ENCODE measurements around the gene FAM120B.
A peak's percentile ranks its signal among the peaks of the same experiment; 100 is the strongest.

The FAM120B gene

DNA sequence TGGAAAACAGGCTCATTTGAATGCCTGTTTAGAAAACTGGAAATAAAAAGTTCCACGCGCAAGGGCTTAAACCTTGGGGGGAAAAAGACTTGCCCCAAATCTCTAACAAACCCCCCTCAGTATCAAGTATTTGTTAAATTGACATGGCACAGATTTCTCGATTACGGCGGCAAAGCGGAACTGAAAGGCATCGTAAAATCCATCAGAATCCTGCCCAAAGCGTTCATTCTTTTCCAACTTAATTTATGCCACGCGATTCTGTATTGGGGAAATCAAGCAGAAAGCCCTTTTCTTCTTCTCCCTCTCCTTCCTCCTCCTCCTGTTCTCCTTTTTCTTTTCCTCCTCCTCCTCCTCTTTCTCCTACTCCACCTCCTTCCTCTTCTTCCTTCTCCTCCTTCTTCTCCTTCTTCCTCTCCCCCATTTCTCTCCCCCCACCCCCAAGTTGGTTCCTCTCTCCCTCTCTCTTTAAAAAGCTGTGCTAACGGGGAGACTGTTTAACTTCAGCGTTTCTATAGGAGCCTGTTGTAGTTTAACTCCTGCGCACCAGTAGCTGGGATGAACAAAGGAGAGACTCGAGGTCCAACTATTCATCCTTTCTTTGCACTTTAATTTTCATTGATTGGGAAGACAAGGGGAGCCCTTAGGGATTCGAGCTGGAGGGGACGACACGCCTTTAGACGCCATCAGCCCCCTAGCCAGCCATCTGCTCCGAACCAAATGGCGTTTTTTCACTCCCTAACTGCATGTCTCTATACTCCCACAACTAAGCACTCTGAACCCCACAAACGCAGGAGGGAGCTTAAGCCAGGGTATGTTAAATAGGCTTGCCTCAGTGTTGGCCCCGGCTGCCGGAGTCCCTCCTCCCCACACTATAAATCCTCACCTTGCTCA, 13.0 kb upstream of the FAM120B start:
- Mint-ChIP-seq H3K9me3 (no peaks in the 10 kb centered on the region), H3K4me1 (ENCODE audit: low read depth in 2 of 2) (peaks cover 31 to 40% of the 10 kb centered on the region in 2 donors), H3K4me3 (peak overlapping the region; percentile 5 to 97), H3K36me3 (ENCODE audit: insufficient read depth) (peaks cover 9% of the 10 kb centered on the region), H3K27ac (no peak overlapping the region), H3K27me3 (peaks cover 58 to 80% of the 10 kb centered on the region in 2 donors)
- DNase-seq (no peak), ATAC-seq (replicated peaks) (no peak)

- ATAC-seq (replicated peaks) (no peak), DNase-seq (no peak)
- H3K27me3 Mint-ChIP-seq: peaks cover 60 to 80% of the 10 kb centered on the region in 2 donors
- peak overlapping the region; percentile 75 to 76 for H3K4me3 Mint-ChIP-seq
- peaks cover 27 to 35% of the 10 kb centered on the region in 2 donors for H3K4me1 Mint-ChIP-seq (ENCODE audit: low read depth in 2 of 2)
- peaks cover 8% of the 10 kb centered on the region for H3K36me3 Mint-ChIP-seq (ENCODE audit: insufficient read depth)
- no peaks in the 10 kb centered on the region for H3K9me3 Mint-ChIP-seq
- H3K27ac Mint-ChIP-seq: no peak overlapping the region
Observed at GRCh38 chr6:170294298-170294730, 12.2 kb upstream of the FAM120B start.

GRCh38 chr6:170294813-170295509, 11.6 kb upstream of the FAM120B start:
- H3K36me3 Mint-ChIP-seq (ENCODE audit: insufficient read depth): peaks cover 8% of the 10 kb centered on the region
- peak overlapping the region; percentile 75 to 76 for H3K4me3 Mint-ChIP-seq
- peaks cover 65 to 84% of the 10 kb centered on the region in 2 donors for H3K27me3 Mint-ChIP-seq
- DNase-seq: no peak
- ATAC-seq (replicated peaks): peak; percentile 2
- H3K4me1 Mint-ChIP-seq (ENCODE audit: low read depth in 2 of 2): peaks cover 27 to 35% of the 10 kb centered on the region in 2 donors
- no peak overlapping the region for H3K27ac Mint-ChIP-seq
- no peaks in the 10 kb centered on the region for H3K9me3 Mint-ChIP-seq

GRCh38 chr6:170295510-170296422, 10.8 kb upstream of the FAM120B start:
- ATAC-seq (replicated peaks) (peak; percentile 60), DNase-seq (no peak)
- H3K4me3 Mint-ChIP-seq: peak overlapping the region; percentile 75 to 76
- H3K9me3 Mint-ChIP-seq: no peaks in the 10 kb centered on the region
- H3K36me3 Mint-ChIP-seq (ENCODE audit: insufficient read depth): peaks cover 4% of the 10 kb centered on the region
- H3K27ac Mint-ChIP-seq: no peak overlapping the region
- peaks cover 22 to 30% of the 10 kb centered on the region in 2 donors for H3K4me1 Mint-ChIP-seq (ENCODE audit: low read depth in 2 of 2)
- H3K27me3 Mint-ChIP-seq: peaks cover 67 to 84% of the 10 kb centered on the region in 2 donors

GRCh38 chr6:170296423-170296745, 10.2 kb upstream of the FAM120B start:
- H3K4me3 Mint-ChIP-seq: peak overlapping the region; percentile 75 to 76
- H3K36me3 Mint-ChIP-seq (ENCODE audit: insufficient read depth): peaks cover 4% of the 10 kb centered on the region
- peaks cover 22 to 30% of the 10 kb centered on the region in 2 donors for H3K4me1 Mint-ChIP-seq (ENCODE audit: low read depth in 2 of 2)
- no peak for DNase-seq
- no peak overlapping the region for H3K27ac Mint-ChIP-seq
- H3K9me3 Mint-ChIP-seq: no peaks in the 10 kb centered on the region
- peaks cover 72 to 90% of the 10 kb centered on the region in 2 donors for H3K27me3 Mint-ChIP-seq
- ATAC-seq (replicated peaks): no peak

- ATAC-seq (replicated peaks): no peak
- Mint-ChIP-seq H3K9me3 (no peaks in the 10 kb centered on the region), H3K27ac (no peak overlapping the region), H3K4me3 (peak overlapping the region in 1 of 2 donors; percentile 21), H3K27me3 (peaks cover 74 to 90% of the 10 kb centered on the region in 2 donors), H3K36me3 (ENCODE audit: insufficient read depth) (no peaks in the 10 kb centered on the region), H3K4me1 (ENCODE audit: low read depth in 2 of 2) (peaks cover 19 to 26% of the 10 kb centered on the region in 2 donors)
- DNase-seq: no peak
Observed at GRCh38 chr6:170296746-170297575, 9.6 kb upstream of the FAM120B start.

DNA sequence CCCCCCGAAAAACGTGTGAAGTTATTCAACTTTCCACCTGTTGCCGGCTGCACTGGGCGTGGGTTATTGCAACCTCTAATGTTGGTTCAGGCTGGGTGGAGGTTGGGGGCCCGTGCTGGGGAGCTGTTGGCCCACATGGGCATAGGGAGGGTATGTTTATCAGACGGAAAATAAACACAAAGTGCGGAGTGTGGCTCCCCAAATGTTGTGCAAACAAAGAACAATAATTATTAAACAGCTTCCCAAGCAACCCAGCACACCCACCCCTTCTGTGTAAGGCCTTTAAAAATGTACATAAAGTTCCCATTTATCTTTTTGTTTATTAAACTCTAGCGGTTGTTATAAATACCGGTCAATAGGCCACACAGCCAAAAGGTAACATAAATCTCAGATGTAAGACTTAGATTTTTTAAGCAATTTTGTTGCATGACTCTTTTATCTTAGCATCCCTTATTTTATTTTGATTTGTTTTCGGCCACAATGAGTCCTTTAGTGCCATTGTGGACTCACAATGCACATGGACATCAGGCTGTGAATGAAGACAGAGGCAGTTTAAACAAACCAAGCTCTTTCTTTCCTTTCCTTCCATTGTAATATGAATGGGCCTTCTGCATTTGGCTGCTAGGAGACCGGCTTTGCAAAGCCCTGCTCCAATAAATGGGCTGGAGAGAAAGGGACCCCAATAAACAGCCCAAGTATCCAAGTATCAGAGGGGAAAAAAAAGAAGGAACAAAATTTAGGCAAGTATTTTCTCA, 8.8 kb upstream of the FAM120B start:
- no peak overlapping the region for H3K27ac Mint-ChIP-seq
- ATAC-seq (replicated peaks) (no peak), DNase-seq (no peak)
- no peaks in the 10 kb centered on the region for H3K9me3 Mint-ChIP-seq
- H3K4me3 Mint-ChIP-seq: peak overlapping the region in 1 of 2 donors; percentile 21
- no peaks in the 10 kb centered on the region for H3K36me3 Mint-ChIP-seq (ENCODE audit: insufficient read depth)
- peaks cover 70 to 90% of the 10 kb centered on the region in 2 donors for H3K27me3 Mint-ChIP-seq
- peaks cover 11 to 19% of the 10 kb centered on the region in 2 donors for H3K4me1 Mint-ChIP-seq (ENCODE audit: low read depth in 2 of 2)

- no peak overlapping the region for H3K4me3 Mint-ChIP-seq
- H3K27ac Mint-ChIP-seq: no peak overlapping the region
- H3K4me1 Mint-ChIP-seq (ENCODE audit: low read depth in 2 of 2): peaks cover 8 to 10% of the 10 kb centered on the region in 2 donors
- DNase-seq (no peak), ATAC-seq (replicated peaks) (no peak)
- peaks cover 67 to 82% of the 10 kb centered on the region in 2 donors for H3K27me3 Mint-ChIP-seq
- H3K9me3 Mint-ChIP-seq: no peaks in the 10 kb centered on the region
- no peaks in the 10 kb centered on the region for H3K36me3 Mint-ChIP-seq (ENCODE audit: insufficient read depth)
Observed at GRCh38 chr6:170298688-170299087, 7.9 kb upstream of the FAM120B start.

- H3K4me1 Mint-ChIP-seq (ENCODE audit: low read depth in 2 of 2): no peaks in the 10 kb centered on the region
- no peaks in the 10 kb centered on the region for H3K36me3 Mint-ChIP-seq (ENCODE audit: insufficient read depth)
- no peak for DNase-seq
- ATAC-seq (replicated peaks): no peak
- no peak overlapping the region for H3K4me3 Mint-ChIP-seq
- no peaks in the 10 kb centered on the region for H3K9me3 Mint-ChIP-seq
- H3K27me3 Mint-ChIP-seq: peaks cover 62 to 71% of the 10 kb centered on the region in 2 donors
- H3K27ac Mint-ChIP-seq: no peak overlapping the region
Observed at GRCh38 chr6:170301184-170301583, 5.4 kb upstream of the FAM120B start.

DNA sequence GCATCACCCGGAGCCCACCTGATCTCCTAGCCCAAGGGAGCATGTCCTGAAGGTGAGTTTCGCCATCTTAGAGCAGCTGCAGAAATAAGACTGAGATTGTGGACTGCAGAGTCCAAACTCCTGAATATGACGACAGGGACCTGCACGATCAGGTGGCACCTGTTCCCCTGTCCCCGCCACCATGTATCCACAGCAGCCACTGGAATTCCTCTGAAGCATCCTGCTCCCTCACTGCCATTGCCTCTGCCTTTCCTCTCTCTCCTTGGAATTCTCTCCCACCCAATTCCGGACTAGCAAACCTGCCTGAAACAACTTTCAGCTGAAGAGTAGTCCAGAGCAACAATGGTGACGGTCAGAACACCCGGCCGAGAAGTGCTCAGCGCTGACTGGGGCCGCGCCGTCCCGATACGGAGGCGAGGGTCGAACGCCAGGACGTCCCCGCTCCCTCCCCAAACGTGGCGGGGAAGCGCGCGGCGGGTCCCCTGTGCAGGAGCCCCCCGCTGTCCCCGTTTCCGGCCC, 694 bp upstream of the FAM120B start:
- Mint-ChIP-seq H3K36me3 (ENCODE audit: insufficient read depth) (peaks cover 16% of the 10 kb centered on the region), H3K4me3 (peak overlapping the region; percentile 87 to 96), H3K9me3 (no peaks in the 10 kb centered on the region), H3K4me1 (ENCODE audit: low read depth in 2 of 2) (peaks cover 28 to 31% of the 10 kb centered on the region in 2 donors), H3K27ac (peak overlapping the region in 1 of 2 donors; percentile 99), H3K27me3 (peaks cover 28 to 33% of the 10 kb centered on the region in 2 donors)
- ATAC-seq (replicated peaks): no peak
- DNase-seq: no peak

DNA sequence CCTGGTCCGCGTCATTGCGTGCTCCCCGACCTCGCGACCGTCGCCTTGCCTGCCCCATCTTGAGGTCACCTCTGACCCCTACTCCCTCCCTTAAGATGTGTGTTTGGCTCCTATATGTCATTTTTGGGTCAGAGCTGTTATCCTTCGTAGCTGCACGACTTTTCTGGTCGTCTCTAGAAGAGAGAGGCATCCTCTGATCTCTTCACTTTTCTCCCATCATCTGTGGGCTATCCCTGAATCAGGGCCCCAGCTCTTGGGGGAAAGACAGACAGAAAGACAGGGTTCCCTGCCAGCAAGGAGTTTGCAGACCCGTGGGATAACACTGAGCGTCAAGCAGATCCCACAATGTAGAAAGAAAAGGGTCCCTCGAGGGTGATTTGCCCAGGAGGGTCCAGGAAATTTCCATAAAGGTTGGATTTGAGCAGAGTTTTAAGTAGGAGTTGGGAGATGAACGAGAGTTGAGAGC, 555 bp downstream of the FAM120B start:
- peak overlapping the region; percentile 95 to 99 for H3K27ac Mint-ChIP-seq
- no peak for DNase-seq
- no peak for ATAC-seq (replicated peaks)
- H3K36me3 Mint-ChIP-seq (ENCODE audit: insufficient read depth): peaks cover 16% of the 10 kb centered on the region
- H3K4me1 Mint-ChIP-seq (ENCODE audit: low read depth in 2 of 2): peaks cover 35 to 40% of the 10 kb centered on the region in 2 donors
- no peaks in the 10 kb centered on the region for H3K9me3 Mint-ChIP-seq
- H3K27me3 Mint-ChIP-seq: peaks cover 19 to 20% of the 10 kb centered on the region in 2 donors
- H3K4me3 Mint-ChIP-seq: peak overlapping the region; percentile 87 to 96

Measured in effector memory CD8-positive, alpha-beta T cell (primary cell).